Measurements from ENCODE around the gene DENND4C. TPM values are rescaled to one million over a fixed set of nuclear protein-coding genes. Genes with fewer than 3 reads are reported as not detected.

Gene DENND4C
- total RNA-seq, 1 experiment from 2014 or later: 26.6 TPM

GRCh38 chr9:19201899-19202891 is 28.3 kb upstream of the DENND4C start:
- Histone ChIP-seq H4K91ac (ENCODE audit: insufficient read length, low read depth, low read length) (no peak overlapping the region), H4K20me1 (ENCODE audit: control insufficient read depth, insufficient read depth, insufficient read length) (no peaks in the 10 kb centered on the region), H2AFZ (ENCODE audit: low read length) (no peak overlapping the region), H3K9ac (ENCODE audit: extremely low read depth, insufficient read length, low read length) (no peak overlapping the region), H3K4me1 (ENCODE audit: insufficient read depth, low read length) (no peaks in the 10 kb centered on the region), H3K4ac (ENCODE audit: low read depth, low read length) (no peak overlapping the region), H3T11ph (ENCODE audit: low read length) (no peak overlapping the region), H2BK15ac (ENCODE audit: low read depth, low read length) (no peak overlapping the region), H2BK20ac (ENCODE audit: low read depth, low read length, poor library complexity, severe bottlenecking) (no peak overlapping the region), H3K18ac (ENCODE audit: insufficient read length, low read depth, low read length) (no peak overlapping the region), H2AK5ac (ENCODE audit: insufficient read length, low read length) (no peak overlapping the region), H3K27me3 (ENCODE audit: insufficient read depth, low read length) (no peaks in the 10 kb centered on the region), H4K5ac (ENCODE audit: insufficient read length, low read depth, low read length) (no peak overlapping the region), H3K9me3 (ENCODE audit: control insufficient read depth, low read depth, low read length) (no peaks in the 10 kb centered on the region), H4K8ac (replicated peaks; ENCODE audit: insufficient read length, low read depth, low read length) (no peak overlapping the region), H2BK5ac (ENCODE audit: insufficient read length, low read length) (no peak overlapping the region), H3K23me2 (ENCODE audit: insufficient read length, low read depth, low read length, poor library complexity, severe bottlenecking) (no peaks in the 10 kb centered on the region), H2BK12ac (ENCODE audit: insufficient read length, low read depth, low read length) (no peak overlapping the region), H3K56ac (ENCODE audit: insufficient read length, low read depth, low read length) (no peak overlapping the region), H3K79me1 (ENCODE audit: insufficient read depth, low read depth, low read length, poor library complexity, severe bottlenecking) (no peaks in the 10 kb centered on the region), H3K14ac (ENCODE audit: insufficient read depth, low read length) (no peak overlapping the region; the same call in 1 of the 2 replicates), H3K27ac (ENCODE audit: insufficient read length, low read depth, low read length) (no peak overlapping the region), H2BK120ac (ENCODE audit: low read depth, low read length, poor library complexity, severe bottlenecking) (no peak overlapping the region), H3K23ac (ENCODE audit: insufficient read length, low read depth, low read length) (no peak overlapping the region), H3K79me2 (ENCODE audit: insufficient read depth, low read length) (no peaks in the 10 kb centered on the region), H3K4me2 (ENCODE audit: insufficient read depth, insufficient read length, low read length) (no peak overlapping the region)
- peak; percentile 32 for DNase-seq
- no peak for TF ChIP-seq CTCF (conservative IDR thresholded peaks at IDR 0.05)
- H3K36me3 Mint-ChIP-seq (ENCODE audit: insufficient read depth in 1 of 3, low read depth in 3 of 3): no peaks in the 10 kb centered on the region
- H3K4me3 Mint-ChIP-seq: no peak overlapping the region
- H3K27me3 Mint-ChIP-seq (ENCODE audit: low read depth): no peaks in the 10 kb centered on the region
- no peaks in the 10 kb centered on the region; a peak in 1 of 5 replicates for H3K9me3 Mint-ChIP-seq
- peaks cover 7% of the 10 kb centered on the region in 2 experiments for H3K4me1 Mint-ChIP-seq
- peak overlapping the region in 2 of 3 experiments; percentile 32 to 60; a peak in 4 of 7 replicates for H3K27ac Mint-ChIP-seq
- WGBS (ENCODE audit: extremely low coverage, insufficient read length, low lambda C conversion rate): no CpG with 5 or more reads among the region's 13 CpGs

Data from H9 (cell line).